Spleen (tissue), 7 donors: ENCODE results near the gene JPH2.

ENCODE experiments used
- POLR2A ChIP-seq, 3 donors: fragments of 450-650 bp; IDR thresholded peaks; one replicate each; pipeline ENCODE4 v1.5.1; 2017; ENCODE audit warnings: antibody characterized with exemption in 3 of 3, mild to moderate bottlenecking in 1 of 3
- POLR2AphosphoS5 ChIP-seq, 3 donors: sonication (generic); formaldehyde crosslinking; IDR thresholded peaks; one replicate each; pipeline ENCODE4 v1.5.1; 2017; ENCODE audit warnings: antibody characterized with exemption in 3 of 3
- TF ChIP-seq, protein P1 (sequence below), 11 experiments: fragments of 200-600 bp in 7 of 11; fragments of 450-650 bp in 4 of 11; sonication (generic) in 4 of 11; IDR thresholded peaks in 8 of 11; conservative IDR thresholded peaks in 3 of 11; 1 replicate in 7 of 11; 2 replicates in 4 of 11; pipeline versions ENCODE4 v1.4.0 to v1.8.0; 2016 to 2021; ENCODE audit warnings: antibody characterized with exemption in 11 of 11, inconsistent platforms in 4 of 11, mild to moderate bottlenecking in 1 of 11
- donor health status: DM: no; HTN: no; CAD: no; lungs with moderate emphysema.
- donor health status: DM: no; HTN: no; CAD: no.
- donor health status: DM: no; HTN: no; CAD: no.

DNA sequence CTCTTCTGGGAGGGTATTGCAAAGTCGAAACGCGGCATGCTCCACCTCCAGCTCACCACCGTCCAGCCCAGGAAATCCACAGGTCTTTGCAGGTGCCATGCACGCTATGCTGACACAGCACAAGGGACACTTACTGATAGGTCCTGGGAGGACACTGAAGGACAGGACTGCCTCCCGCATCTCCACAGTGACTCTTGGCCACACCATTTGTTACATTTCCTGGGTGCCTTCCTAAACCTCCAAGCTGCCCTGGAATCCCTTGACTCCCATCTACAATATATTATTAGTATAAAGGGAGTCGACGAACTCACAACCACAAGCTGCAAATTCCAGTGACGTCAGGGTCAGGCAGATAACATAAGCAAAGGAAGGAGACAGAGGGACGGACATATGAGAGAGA is 106.9 kb downstream of the JPH2 start:
- TF ChIP-seq POLR2A (IDR thresholded peaks at IDR 0.05): no peak
- no peak for TF ChIP-seq POLR2AphosphoS5 (IDR thresholded peaks at IDR 0.05)
- TF ChIP-seq, protein P1, sequence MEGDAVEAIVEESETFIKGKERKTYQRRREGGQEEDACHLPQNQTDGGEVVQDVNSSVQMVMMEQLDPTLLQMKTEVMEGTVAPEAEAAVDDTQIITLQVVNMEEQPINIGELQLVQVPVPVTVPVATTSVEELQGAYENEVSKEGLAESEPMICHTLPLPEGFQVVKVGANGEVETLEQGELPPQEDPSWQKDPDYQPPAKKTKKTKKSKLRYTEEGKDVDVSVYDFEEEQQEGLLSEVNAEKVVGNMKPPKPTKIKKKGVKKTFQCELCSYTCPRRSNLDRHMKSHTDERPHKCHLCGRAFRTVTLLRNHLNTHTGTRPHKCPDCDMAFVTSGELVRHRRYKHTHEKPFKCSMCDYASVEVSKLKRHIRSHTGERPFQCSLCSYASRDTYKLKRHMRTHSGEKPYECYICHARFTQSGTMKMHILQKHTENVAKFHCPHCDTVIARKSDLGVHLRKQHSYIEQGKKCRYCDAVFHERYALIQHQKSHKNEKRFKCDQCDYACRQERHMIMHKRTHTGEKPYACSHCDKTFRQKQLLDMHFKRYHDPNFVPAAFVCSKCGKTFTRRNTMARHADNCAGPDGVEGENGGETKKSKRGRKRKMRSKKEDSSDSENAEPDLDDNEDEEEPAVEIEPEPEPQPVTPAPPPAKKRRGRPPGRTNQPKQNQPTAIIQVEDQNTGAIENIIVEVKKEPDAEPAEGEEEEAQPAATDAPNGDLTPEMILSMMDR (IDR thresholded peaks at IDR 0.05 in 8 of 11, conservative IDR thresholded peaks at IDR 0.05 in 3 of 11): no peak
